ENCODE results near the gene HSPA8. TPM values are rescaled to one million over a fixed set of nuclear protein-coding genes. Genes with fewer than 3 reads are reported as not detected.

HSPA8 gene
- 100 to 1,000 TPM; 809 to 852 TPM for total RNA-seq
- 1,000 to 10,000 TPM; 1,622 to 1,778 TPM for polyA plus RNA-seq

- CTCF ChIA-PET (ENCODE audit: partially characterized antibody) = interaction anchor here (0.6 to 16.8 kb wide), 12 partner anchors 7 to 186 kb away, joined by 3 to 414 read pairs (median 5); no protein-coding TSS in a partner anchor
- no peaks in the 10 kb centered on the region for H3K27me3 ChIP-seq (ENCODE audit: insufficient read depth, low read length)
- DNase-seq = peak; percentile 46 to 76 (median 52)
- H3K4me3 ChIP-seq (ENCODE audit: low read length in 2 of 2) = peak within 1 kb of the TSS; percentile 92 to 95
- intact Hi-C loops (cut with micrococcal nuclease) = loop anchor here (1.0 to 5.0 kb wide), 7 partner anchors 7 to 371 kb away; partner anchors contain the start of genes GRAMD1B and JHY
- peaks cover 69% of the 10 kb centered on the region for H3K4me1 ChIP-seq (ENCODE audit: insufficient read depth, low read length)
- POLR2A ChIA-PET (ENCODE audit: partially characterized antibody) = interaction anchor here (0.6 to 23.4 kb wide), 28 partner anchors 3 to 1769 kb away, joined by 3 to 891 read pairs (median 4); partner anchors contain the start of genes HSPA8, JHY and SC5D
- peak within 1 kb of the TSS; percentile 99 for H3K27ac ChIP-seq (ENCODE audit: low read depth, low read length)
- H3K9me3 Mint-ChIP-seq = peaks cover 0 to 9% (median 0%) of the 10 kb centered on the region in 8 donors
- H3K4me1 Mint-ChIP-seq = peaks cover 47 to 91% (median 60%) of the 10 kb centered on the region in 4 donors
- H3K4me3 Mint-ChIP-seq = peak within 1 kb of the TSS; percentile 97 to 100 (median 99)
- no peaks in the 10 kb centered on the region for H3K9me3 ChIP-seq (ENCODE audit: control insufficient read depth in 1 of 2, low read length in 2 of 2)
- H3K36me3 ChIP-seq (ENCODE audit: insufficient read depth, low read length) = peaks cover 52% of the 10 kb centered on the region
- H3K36me3 Mint-ChIP-seq = peaks cover 61 to 71% of the 10 kb centered on the region in 2 donors
- peak within 1 kb of the TSS; percentile 95 to 99 (median 97) for H3K27ac Mint-ChIP-seq
- no peaks in the 10 kb centered on the region for H3K27me3 Mint-ChIP-seq
These were observed at the start of gene HSPA8 for GRCh38 chr11:123061403-123062157. Gene HSPA8, minus strand, starts transcription at chr11:123062136. Its CDS starts 812 bp downstream, at chr11:123061324.

- Mint-ChIP-seq H3K27ac (no peak overlapping the region), H3K4me3 (no peak overlapping the region), H3K9me3 (peaks cover 0 to 7% (median 0%) of the 10 kb centered on the region in 8 donors), H3K4me1 (peaks cover 5 to 9% (median 6%) of the 10 kb centered on the region in 4 donors), H3K27me3 (peaks cover 0 to 3% of the 10 kb centered on the region in 2 donors), H3K36me3 (no peaks in the 10 kb centered on the region)
- no peak overlapping the region for H3K27ac ChIP-seq (ENCODE audit: low read depth, low read length)
- intact Hi-C loops (cut with micrococcal nuclease) = loop anchor here (1.0 kb wide), 2 partner anchors 136 to 150 kb away; no protein-coding TSS in a partner anchor
- no peaks in the 10 kb centered on the region for H3K27me3 ChIP-seq (ENCODE audit: insufficient read depth, low read length)
- ChIA-PET POLR2A (ENCODE audit: partially characterized antibody) (interaction anchor here (0.9 to 2.2 kb wide), 2 partner anchors 49 to 55 kb away, joined by 4 to 7 read pairs; partner anchors contain the start of gene HSPA8), CTCF (ENCODE audit: partially characterized antibody) (interaction anchor here (0.6 to 16.6 kb wide), 27 partner anchors 10 to 1583 kb away, joined by 3 to 414 read pairs (median 4); partner anchors contain the start of gene HSPA8)
- peaks cover 5% of the 10 kb centered on the region for H3K4me1 ChIP-seq (ENCODE audit: insufficient read depth, low read length)
- no peak overlapping the region for H3K4me3 ChIP-seq (ENCODE audit: low read length in 2 of 2)
- peaks cover 0 to 3% of the 10 kb centered on the region in 2 donors for H3K9me3 ChIP-seq (ENCODE audit: control insufficient read depth in 1 of 2, low read length in 2 of 2)
- peak in 4 of 5 donors; percentile 43 to 56 (median 46) for DNase-seq
- H3K36me3 ChIP-seq (ENCODE audit: insufficient read depth, low read length) = no peaks in the 10 kb centered on the region
These were observed 49.5 kb upstream of the HSPA8 start for GRCh38 chr11:123111465-123111864.

GRCh38 chr11:123110397-123110796 lies 48.5 kb upstream of the HSPA8 start:
- no peaks in the 10 kb centered on the region for H3K27me3 ChIP-seq (ENCODE audit: insufficient read depth, low read length)
- Mint-ChIP-seq H3K36me3 (no peaks in the 10 kb centered on the region), H3K4me3 (peak overlapping the region in 5 of 8 donors; percentile 7 to 57 (median 23)), H3K4me1 (peaks cover 5 to 9% (median 6%) of the 10 kb centered on the region in 4 donors), H3K27ac (no peak overlapping the region), H3K27me3 (no peaks in the 10 kb centered on the region), H3K9me3 (peaks cover 0 to under 1% (median 0%) of the 10 kb centered on the region in 8 donors)
- no peak overlapping the region for H3K4me3 ChIP-seq (ENCODE audit: low read length in 2 of 2)
- no peak overlapping the region for H3K27ac ChIP-seq (ENCODE audit: low read depth, low read length)
- peaks cover 5% of the 10 kb centered on the region for H3K4me1 ChIP-seq (ENCODE audit: insufficient read depth, low read length)
- DNase-seq = no peak
- no peaks in the 10 kb centered on the region for H3K36me3 ChIP-seq (ENCODE audit: insufficient read depth, low read length)
- H3K9me3 ChIP-seq (ENCODE audit: control insufficient read depth in 1 of 2, low read length in 2 of 2) = no peaks in the 10 kb centered on the region
- ChIA-PET POLR2A (ENCODE audit: partially characterized antibody) (interaction anchor here (0.6 to 2.2 kb wide), 8 partner anchors 10 to 137 kb away, joined by 3 to 8 read pairs (median 4); partner anchors contain the start of gene HSPA8), CTCF (ENCODE audit: partially characterized antibody) (interaction anchor here (0.6 to 16.6 kb wide), 22 partner anchors 9 to 368 kb away, joined by 3 to 414 read pairs (median 6); partner anchors contain the start of gene HSPA8)
- intact Hi-C loops (cut with micrococcal nuclease) = no loop called here

- peaks cover 12 to 16% (median 13%) of the 10 kb centered on the region in 4 donors for H3K4me1 Mint-ChIP-seq
- H3K36me3 Mint-ChIP-seq = no peaks in the 10 kb centered on the region
- H3K27ac ChIP-seq (ENCODE audit: low read depth, low read length) = no peak overlapping the region
- intact Hi-C loops (cut with micrococcal nuclease) = no loop called here
- H3K27me3 Mint-ChIP-seq = no peaks in the 10 kb centered on the region
- no peak overlapping the region for H3K4me3 ChIP-seq (ENCODE audit: low read length in 2 of 2)
- CTCF ChIA-PET (ENCODE audit: partially characterized antibody) = interaction anchor here (1.0 to 16.6 kb wide), 6 partner anchors 7 to 153 kb away, joined by 4 to 414 read pairs (median 36); partner anchors contain the start of gene HSPA8
- POLR2A ChIA-PET (ENCODE audit: partially characterized antibody) = interaction anchor here (1.4 kb wide), 1 partner anchor 55 kb away, joined by 4 read pairs; no protein-coding TSS in a partner anchor
- no peaks in the 10 kb centered on the region for H3K9me3 Mint-ChIP-seq
- no peaks in the 10 kb centered on the region for H3K27me3 ChIP-seq (ENCODE audit: insufficient read depth, low read length)
- H3K9me3 ChIP-seq (ENCODE audit: control insufficient read depth in 1 of 2, low read length in 2 of 2) = no peaks in the 10 kb centered on the region
- H3K36me3 ChIP-seq (ENCODE audit: insufficient read depth, low read length) = no peaks in the 10 kb centered on the region
- H3K27ac Mint-ChIP-seq = no peak overlapping the region
- H3K4me1 ChIP-seq (ENCODE audit: insufficient read depth, low read length) = peaks cover 9% of the 10 kb centered on the region
- DNase-seq = no peak
- no peak overlapping the region for H3K4me3 Mint-ChIP-seq
These were observed 46.1 kb upstream of the HSPA8 start for GRCh38 chr11:123107945-123108495.

- CTCF ChIA-PET (ENCODE audit: partially characterized antibody) = interaction anchor here (0.8 to 16.6 kb wide), 8 partner anchors 16 to 156 kb away, joined by 4 to 414 read pairs (median 50); partner anchors contain the start of gene HSPA8
- DNase-seq = no peak
- Histone ChIP-seq H3K4me1 (ENCODE audit: insufficient read depth, low read length) (peaks cover 16% of the 10 kb centered on the region), H3K36me3 (ENCODE audit: insufficient read depth, low read length) (no peaks in the 10 kb centered on the region), H3K27me3 (ENCODE audit: insufficient read depth, low read length) (no peaks in the 10 kb centered on the region), H3K4me3 (ENCODE audit: low read length in 2 of 2) (no peak overlapping the region), H3K27ac (ENCODE audit: low read depth, low read length) (no peak overlapping the region), H3K9me3 (ENCODE audit: control insufficient read depth in 1 of 2, low read length in 2 of 2) (no peaks in the 10 kb centered on the region)
- peaks cover 15 to 34% (median 23%) of the 10 kb centered on the region in 4 donors for H3K4me1 Mint-ChIP-seq
- H3K27me3 Mint-ChIP-seq = no peaks in the 10 kb centered on the region
- H3K4me3 Mint-ChIP-seq = no peak overlapping the region
- H3K27ac Mint-ChIP-seq = peak overlapping the region in 1 of 7 donors; percentile 15
- intact Hi-C loops (cut with micrococcal nuclease) = no loop called here
- no peaks in the 10 kb centered on the region for H3K9me3 Mint-ChIP-seq
- POLR2A ChIA-PET (ENCODE audit: partially characterized antibody) = interaction anchor here (0.9 to 14.1 kb wide), 3 partner anchors 17 to 46 kb away, joined by 3 to 236 read pairs (median 38); partner anchors contain the start of gene HSPA8
- no peaks in the 10 kb centered on the region for H3K36me3 Mint-ChIP-seq
These were observed 42.8 kb upstream of the HSPA8 start for GRCh38 chr11:123104697-123105096.

- intact Hi-C loops (cut with micrococcal nuclease) = loop anchor here (1.0 kb wide), 5 partner anchors 16 to 158 kb away; partner anchors contain the start of gene HSPA8
- Mint-ChIP-seq H3K27me3 (no peaks in the 10 kb centered on the region), H3K36me3 (peaks cover 0 to 3% of the 10 kb centered on the region in 2 donors), H3K4me1 (peaks cover 17 to 37% (median 26%) of the 10 kb centered on the region in 4 donors), H3K9me3 (no peaks in the 10 kb centered on the region), H3K27ac (peak overlapping the region in 3 of 7 donors; percentile 1 to 85 (median 59)), H3K4me3 (no peak overlapping the region)
- Histone ChIP-seq H3K9me3 (ENCODE audit: control insufficient read depth in 1 of 2, low read length in 2 of 2) (no peaks in the 10 kb centered on the region), H3K27ac (ENCODE audit: low read depth, low read length) (no peak overlapping the region), H3K4me3 (ENCODE audit: low read length in 2 of 2) (no peak overlapping the region), H3K36me3 (ENCODE audit: insufficient read depth, low read length) (no peaks in the 10 kb centered on the region), H3K4me1 (ENCODE audit: insufficient read depth, low read length) (peaks cover 16% of the 10 kb centered on the region), H3K27me3 (ENCODE audit: insufficient read depth, low read length) (no peaks in the 10 kb centered on the region)
- POLR2A ChIA-PET (ENCODE audit: partially characterized antibody) = interaction anchor here (0.9 to 14.1 kb wide), 11 partner anchors 9 to 144 kb away, joined by 3 to 236 read pairs (median 7); partner anchors contain the start of gene HSPA8
- peak in 4 of 5 donors; percentile 50 to 55 (median 52) for DNase-seq
- CTCF ChIA-PET (ENCODE audit: partially characterized antibody) = interaction anchor here (0.7 to 16.6 kb wide), 26 partner anchors 7 to 475 kb away, joined by 3 to 414 read pairs (median 5); partner anchors contain the start of gene HSPA8
These were observed 41.5 kb upstream of the HSPA8 start for GRCh38 chr11:123103326-123103980.

Measured in CD4-positive, alpha-beta memory T cell (primary cell).